Neural progenitor cell (in vitro differentiated cells): Measurements from ENCODE around the gene ADAM11.

Source experiments
- CTCF ChIP-seq: fragments of 200-600 bp; sonication (generic); IDR thresholded peaks from 2 replicates; pipeline ENCODE4 v1.5.1; 2017; ENCODE audit warnings: antibody characterized with exemption, mild to moderate bottlenecking
- EZH2 ChIP-seq: fragments of 200-600 bp; sonication (generic); IDR thresholded peaks from 2 replicates; pipeline ENCODE4 v1.6.1; 2017; ENCODE audit warnings: antibody characterized with exemption, mild to moderate bottlenecking, moderate library complexity
- EZH2phosphoT487 ChIP-seq: fragments of 200-600 bp; sonication (generic); IDR thresholded peaks from 2 replicates; pipeline ENCODE4 v1.6.1; 2017; ENCODE audit warnings: antibody characterized with exemption

GRCh38 chr17:44763170-44763569, 4.4 kb downstream of the ADAM11 start:
- TF ChIP-seq CTCF: no peak
- TF ChIP-seq EZH2phosphoT487: no peak
- TF ChIP-seq EZH2: no peak
